DND-41 (cell line): ENCODE data around the gene DIPK1C.

ENCODE experiments used
- ATAC-seq: fragments of 200-7000 bp; cut with Tn5 transposase; 3 replicates; pipeline ENCODE4 v1.9.1; 2021; ENCODE audit warnings: low read depth; ENCODE audit not compliant: insufficient read depth
- DNase-seq: peaks from one replicate; pipeline ENCODE4 v3.0.0-alpha.2; 2020
- H2AFZ ChIP-seq: 2 replicates; pipeline ENCODE4 v1.6.0; 2012; ENCODE audit warnings: low read depth, low read length
- H3K27ac ChIP-seq: 2 replicates; pipeline ENCODE4 v1.5.1; 2012; ENCODE audit warnings: low read length, inconsistent platforms
- H3K27me3 ChIP-seq: fragments of 200-600 bp; sonication (generic); 2 replicates; pipeline ENCODE4 v1.6.0; 2012; ENCODE audit warnings: low read length, mild to moderate bottlenecking, inconsistent platforms; ENCODE audit not compliant: insufficient read depth, poor library complexity
- H3K36me3 ChIP-seq: 2 replicates; pipeline ENCODE4 v1.5.1; 2012; ENCODE audit warnings: low read length, inconsistent platforms; ENCODE audit not compliant: insufficient read depth
- H3K4me1 ChIP-seq: 2 replicates; pipeline ENCODE4 v1.5.1; 2012; ENCODE audit warnings: mild to moderate bottlenecking, low read length; ENCODE audit not compliant: insufficient read depth
- H3K4me2 ChIP-seq: 2 replicates; pipeline ENCODE4 v1.6.0; 2012; ENCODE audit warnings: mild to moderate bottlenecking, moderate library complexity, low read length, inconsistent platforms; ENCODE audit not compliant: insufficient read depth
- H3K4me3 ChIP-seq, 2 experiments: fragments of 200-600 bp in 1 of 2; shearing (Covaris generic) in 1 of 2; 2 replicates each; pipeline ENCODE4 v1.5.1; 2012 to 2016; ENCODE audit warnings: inconsistent platforms in 2 of 2, low read length in 2 of 2, mild to moderate bottlenecking in 2 of 2, low read depth in 1 of 2, moderate library complexity in 1 of 2
- H3K79me2 ChIP-seq: 2 replicates; pipeline ENCODE4 v1.6.0; 2012; ENCODE audit warnings: low read length, inconsistent platforms; ENCODE audit not compliant: insufficient read depth
- H3K9ac ChIP-seq: 2 replicates; pipeline ENCODE4 v1.6.0; 2012; ENCODE audit warnings: low read depth, mild to moderate bottlenecking, inconsistent platforms, low read length, moderate library complexity
- H3K9me3 ChIP-seq: 2 replicates; pipeline ENCODE4 v1.5.1; 2012; ENCODE audit warnings: low read length, moderate library complexity, mild to moderate bottlenecking, inconsistent platforms; ENCODE audit not compliant: insufficient read depth, severe bottlenecking
- H4K20me1 ChIP-seq: 2 replicates; pipeline ENCODE4 v1.6.0; 2012; ENCODE audit warnings: low read length; ENCODE audit not compliant: insufficient read depth
- CTCF ChIP-seq: IDR thresholded peaks from 2 replicates; pipeline ENCODE4 v1.5.1; 2012; ENCODE audit warnings: borderline replicate concordance, low read length, moderate library complexity, mild to moderate bottlenecking; ENCODE audit not compliant: poor library complexity, severe bottlenecking; ENCODE audit errors: extremely low read depth
- EZH2 ChIP-seq: IDR thresholded peaks from 3 replicates; pipeline ENCODE4 v1.6.1; 2012; ENCODE audit warnings: borderline replicate concordance, low read depth, mild to moderate bottlenecking, moderate library complexity, low read length, inconsistent platforms; ENCODE audit not compliant: severe bottlenecking

The DIPK1C gene

DNA sequence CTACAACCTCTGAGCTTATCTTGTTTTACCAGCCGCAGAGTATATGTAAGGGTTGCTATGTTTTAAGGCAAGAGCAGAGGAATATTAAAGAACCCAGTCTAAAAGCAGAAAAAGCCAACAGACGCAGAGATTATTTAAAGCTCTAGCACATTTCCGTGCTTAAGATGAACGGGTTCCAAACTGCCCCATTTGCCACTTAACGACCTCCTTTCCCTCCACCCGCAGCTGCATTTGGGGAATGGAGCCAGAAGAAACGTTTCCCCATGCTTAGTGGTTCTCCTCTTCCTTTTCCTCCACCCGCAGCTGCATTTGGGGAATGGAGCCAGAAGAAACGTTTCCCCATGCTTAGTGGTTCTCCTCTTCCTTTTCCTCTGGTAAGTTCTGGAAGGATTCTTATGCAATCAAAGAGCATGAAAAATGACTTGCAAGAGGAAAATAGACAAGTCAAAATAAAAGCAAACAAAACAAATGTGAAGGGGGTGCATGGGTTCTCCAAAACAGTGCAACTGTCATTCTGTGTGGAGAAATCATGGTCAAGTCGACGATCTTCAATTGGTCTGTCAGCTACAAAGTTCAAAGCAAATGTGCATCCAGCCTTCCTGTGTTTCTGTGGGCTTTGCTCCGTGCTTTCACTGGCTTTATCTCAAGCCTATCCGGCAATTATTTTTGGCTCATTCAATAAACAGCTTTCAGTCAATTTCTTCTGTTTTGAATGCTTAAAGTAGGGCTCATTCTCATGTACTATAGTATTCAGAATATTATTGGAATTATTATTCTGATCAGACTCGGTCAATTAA is 57.8 kb downstream of the DIPK1C start:
- H3K4me2 ChIP-seq = no peak overlapping the region
- H3K9me3 ChIP-seq = no peaks in the 10 kb centered on the region
- H3K9ac ChIP-seq = no peak overlapping the region
- H3K79me2 ChIP-seq = no peaks in the 10 kb centered on the region
- H2AFZ ChIP-seq = no peak overlapping the region
- H3K4me1 ChIP-seq = no peaks in the 10 kb centered on the region
- no peaks in the 10 kb centered on the region for H3K36me3 ChIP-seq
- peaks cover 8% of the 10 kb centered on the region for H3K27me3 ChIP-seq
- TF ChIP-seq EZH2 (no peak), CTCF (no peak)
- H4K20me1 ChIP-seq = no peaks in the 10 kb centered on the region; the same call in 1 of the 2 replicates
- no peak for DNase-seq
- no peak for ATAC-seq
- no peak overlapping the region for H3K27ac ChIP-seq
- H3K4me3 ChIP-seq = no peak overlapping the region

GRCh38 chr18:74397572-74397971 is 59.5 kb downstream of the DIPK1C start:
- no peak overlapping the region for H3K9ac ChIP-seq
- H3K4me3 ChIP-seq = no peak overlapping the region
- H3K27me3 ChIP-seq = peaks cover 22% of the 10 kb centered on the region
- TF ChIP-seq CTCF (no peak), EZH2 (no peak)
- no peaks in the 10 kb centered on the region for H3K36me3 ChIP-seq
- ATAC-seq (no peak), DNase-seq (no peak)
- H3K27ac ChIP-seq = no peak overlapping the region
- H4K20me1 ChIP-seq = no peaks in the 10 kb centered on the region; the same call in 1 of the 2 replicates
- no peaks in the 10 kb centered on the region for H3K79me2 ChIP-seq
- no peak overlapping the region for H2AFZ ChIP-seq
- H3K4me1 ChIP-seq = no peaks in the 10 kb centered on the region
- H3K9me3 ChIP-seq = no peaks in the 10 kb centered on the region
- no peak overlapping the region for H3K4me2 ChIP-seq

GRCh38 chr18:74396171-74397169 is 60.6 kb downstream of the DIPK1C start:
- Histone ChIP-seq H3K4me3 (no peak overlapping the region), H2AFZ (no peak overlapping the region), H4K20me1 (no peaks in the 10 kb centered on the region; the same call in 1 of the 2 replicates), H3K9ac (no peak overlapping the region), H3K9me3 (no peaks in the 10 kb centered on the region), H3K79me2 (no peaks in the 10 kb centered on the region), H3K36me3 (no peaks in the 10 kb centered on the region), H3K4me2 (no peak overlapping the region), H3K27me3 (peaks cover 30% of the 10 kb centered on the region), H3K27ac (no peak overlapping the region), H3K4me1 (no peaks in the 10 kb centered on the region)
- TF ChIP-seq CTCF = no peak
- TF ChIP-seq EZH2 = no peak
- DNase-seq = no peak
- no peak for ATAC-seq
